HCT116 (cell line): ENCODE measurements around the gene ASB4. TPM values are rescaled to one million over a fixed set of nuclear protein-coding genes. Genes with fewer than 3 reads are reported as not detected.
"Not testable (repeated sequence)": the region's sequence is repeated elsewhere in the genome, so short reads cannot be mapped to it uniquely, and the experiment has no call there.

ENCODE experiments used
- ATAC-seq: fragments of 200-7000 bp; cut with Tn5 transposase; 2 replicates; pipeline ENCODE4 v1.9.1; 2020; ENCODE audit warnings: mild to moderate bottlenecking, moderate library complexity
- BruUV-seq: library from RNA; stranded (reverse); fragments of 400-500 nt; replicated peaks from 2 replicates; lab custom pipeline; 2021; lab: Mats Ljungman, UMichigan
- CTCF ChIA-PET: fragments of 300-600 bp; sonication (Branson Sonifier 250); formaldehyde crosslinking; loops from one replicate; lab custom pipeline; 2021; ENCODE audit warnings: antibody characterized with exemption; lab: Charles Lee
- POLR2A ChIA-PET: fragments of 300-600, 350-600 bp; sonication (Branson Sonifier 250); formaldehyde crosslinking; loops from one replicate; lab custom pipeline; 2021; ENCODE audit warnings: antibody characterized with exemption; lab: Charles Lee
- RAD21 ChIA-PET, 2 experiments: fragments of 300-600 bp; sonication (Branson Sonifier 250); formaldehyde crosslinking; loops; one replicate each; lab custom pipeline; 2023; ENCODE audit warnings: low total read pairs in 2 of 2; ENCODE audit not compliant: uncharacterized antibody in 2 of 2, unreplicated experiment in 2 of 2, low non-redundant PET in 1 of 2; lab: Charles Lee
- DNase-seq: peaks from one replicate; pipeline ENCODE4 v3.0.0-alpha.2; 2010; ENCODE audit warnings: low read depth, low spot score
- H2AFZ ChIP-seq: fragments of 200-600 bp; shearing (Covaris generic), sonication (generic); 2 replicates; pipeline ENCODE4 v1.6.1; 2017; ENCODE audit warnings: low read depth, mixed run types, mixed read lengths, antibody characterized with exemption, low read length; ENCODE audit not compliant: poor library complexity, severe bottlenecking
- H3K27ac ChIP-seq: 2 replicates; pipeline ENCODE4 v1.5.1; 2012; ENCODE audit warnings: low read depth, low read length
- H3K27me3 ChIP-seq: fragments of 200-600 bp; sonication (generic); 2 replicates; pipeline ENCODE4 v1.6.1; 2016; ENCODE audit warnings: mixed run types, low read length, mixed read lengths; ENCODE audit not compliant: insufficient read depth
- H3K36me3 ChIP-seq, 2 experiments: fragments of 200-500 bp in 1 of 2; fragments of 200-600 bp in 1 of 2; sonication (Bioruptor generic) in 1 of 2; sonication (generic) in 1 of 2; 2 replicates each; pipeline versions ENCODE4 v1.5.1 to v1.6.1; 2014 to 2016; ENCODE audit warnings: low read length in 2 of 2, inconsistent platforms in 1 of 2, mixed read lengths in 1 of 2, mixed run types in 1 of 2; ENCODE audit not compliant: insufficient read depth in 2 of 2, control insufficient read depth in 1 of 2
- H3K4me1 ChIP-seq, 2 experiments: fragments of 200-600 bp in 1 of 2; sonication (generic) in 1 of 2; 2 replicates each; pipeline versions ENCODE4 v1.5.1 to v1.6.1; 2012 to 2017; ENCODE audit warnings: low read length in 2 of 2, inconsistent platforms in 1 of 2, mild to moderate bottlenecking in 1 of 2, mixed read lengths in 1 of 2, mixed run types in 1 of 2, moderate library complexity in 1 of 2; ENCODE audit not compliant: insufficient read depth in 2 of 2, control insufficient read depth in 1 of 2
- H3K4me2 ChIP-seq: fragments of 200-600 bp; sonication (generic); 2 replicates; pipeline ENCODE4 v1.6.1; 2017; ENCODE audit warnings: mixed run types, low read length, mixed read lengths
- H3K4me3 ChIP-seq, 2 experiments: fragments of 200-600 bp in 1 of 2; sonication (generic) in 1 of 2; replicated peaks in 1 of 2; 2 replicates each; pipeline ENCODE4 v1.5.1; 2011 to 2016; ENCODE audit warnings: low read length in 2 of 2, control low read depth in 1 of 2, low read depth in 1 of 2, mild to moderate bottlenecking in 1 of 2, mixed read lengths in 1 of 2, mixed run types in 1 of 2
- H3K79me2 ChIP-seq: fragments of 200-600 bp; sonication (generic); 2 replicates; pipeline ENCODE4 v1.6.1; 2017; ENCODE audit warnings: mild to moderate bottlenecking, mixed run types, low read length, moderate library complexity, mixed read lengths; ENCODE audit not compliant: insufficient read depth
- H3K9ac ChIP-seq: fragments of 200-600 bp; sonication (generic); 2 replicates; pipeline ENCODE4 v1.6.1; 2016; ENCODE audit warnings: low read length, mixed read lengths
- H3K9me2 ChIP-seq: fragments of 200-600 bp; sonication (generic), shearing (Covaris generic); 2 replicates; pipeline ENCODE4 v1.6.1; 2017; ENCODE audit warnings: mixed run types, mild to moderate bottlenecking, moderate library complexity; ENCODE audit not compliant: insufficient read depth
- H3K9me3 ChIP-seq, 2 experiments: fragments of 200-500 bp in 1 of 2; fragments of 200-600 bp in 1 of 2; sonication (Bioruptor generic) in 1 of 2; sonication (generic) in 1 of 2; 2 replicates each; pipeline ENCODE4 v1.6.1; 2014 to 2017; ENCODE audit warnings: low read length in 2 of 2, mixed read lengths in 2 of 2, inconsistent platforms in 1 of 2, low read depth in 1 of 2, mild to moderate bottlenecking in 1 of 2, mixed run types in 1 of 2, moderate library complexity in 1 of 2; ENCODE audit not compliant: control insufficient read depth in 1 of 2, insufficient read depth in 1 of 2
- H4K20me1 ChIP-seq: fragments of 200-600 bp; sonication (generic), shearing (Covaris generic); 2 replicates; pipeline ENCODE4 v1.6.1; 2017; ENCODE audit warnings: mixed run types, mild to moderate bottlenecking, moderate library complexity; ENCODE audit not compliant: insufficient read depth
- CBX3 ChIP-seq: IDR thresholded peaks from 2 replicates; pipeline ENCODE4 v1.6.1; 2012; ENCODE audit warnings: low read depth
- JUND ChIP-seq: IDR thresholded peaks from 2 replicates; pipeline ENCODE4 v1.6.1; 2012
- POLR2A ChIP-seq: IDR thresholded peaks from 2 replicates; pipeline ENCODE4 v1.7.0; 2011; ENCODE audit warnings: borderline replicate concordance; ENCODE audit not compliant: insufficient read depth, insufficient read length; ENCODE audit errors: extremely low read depth
- RAD21 ChIP-seq: IDR thresholded peaks from 2 replicates; pipeline ENCODE4 v1.6.1; 2012; ENCODE audit warnings: low read depth, mild to moderate bottlenecking
- intact Hi-C: fragments of 100-400 bp; cut with micrococcal nuclease; formaldehyde crosslinking; loops from 2 replicates; pipeline ENCODE4 v1.10.0; 2022
- total RNA-seq: library from RNA; stranded (reverse); gene quantifications from one replicate; pipeline ENCODE4 v1.2.1, GENCODE V29; 2021; ENCODE audit not compliant: unreplicated experiment

Gene ASB4
- total RNA-seq, 1 experiment from 2014 or later, result 0.12 TPM

- H3K9me3 ChIP-seq, result no peaks in the 10 kb centered on the region
- no peak overlapping the region for H3K4me2 ChIP-seq
- no peaks in the 10 kb centered on the region for H3K36me3 ChIP-seq
- BruUV-seq, result no TSS peak
- H3K79me2 ChIP-seq, result no peaks in the 10 kb centered on the region
- no peak overlapping the region for H3K4me3 ChIP-seq
- H3K4me1 ChIP-seq, result peaks cover 24 to 27% of the 10 kb centered on the region in 2 experiments; a peak in 3 of 4 replicates
- peaks cover 4% of the 10 kb centered on the region; the same call in 1 of the 2 replicates for H3K27me3 ChIP-seq
- intact Hi-C loops, result no loop called here
- RAD21 ChIA-PET, result no interaction called here
- H3K27ac ChIP-seq, result no peak overlapping the region
- no peaks in the 10 kb centered on the region for H4K20me1 ChIP-seq
- no peak for DNase-seq
- TF ChIP-seq RAD21 (no peak), POLR2A (no peak), JUND (no peak), CBX3 (no peak)
- no peak overlapping the region for H2AFZ ChIP-seq
- H3K9ac ChIP-seq, result no peak overlapping the region
- no peaks in the 10 kb centered on the region for H3K9me2 ChIP-seq
- CTCF ChIA-PET, result interaction anchor here (1.6 to 3.0 kb wide), 2 partner anchors 8 to 27 kb away, joined by 3 to 13 read pairs; no protein-coding TSS in a partner anchor
- POLR2A ChIA-PET, result no interaction called here
- ATAC-seq, result no peak
Measured at GRCh38 chr7:95503271-95504131, 17.8 kb downstream of the ASB4 start.

DNA sequence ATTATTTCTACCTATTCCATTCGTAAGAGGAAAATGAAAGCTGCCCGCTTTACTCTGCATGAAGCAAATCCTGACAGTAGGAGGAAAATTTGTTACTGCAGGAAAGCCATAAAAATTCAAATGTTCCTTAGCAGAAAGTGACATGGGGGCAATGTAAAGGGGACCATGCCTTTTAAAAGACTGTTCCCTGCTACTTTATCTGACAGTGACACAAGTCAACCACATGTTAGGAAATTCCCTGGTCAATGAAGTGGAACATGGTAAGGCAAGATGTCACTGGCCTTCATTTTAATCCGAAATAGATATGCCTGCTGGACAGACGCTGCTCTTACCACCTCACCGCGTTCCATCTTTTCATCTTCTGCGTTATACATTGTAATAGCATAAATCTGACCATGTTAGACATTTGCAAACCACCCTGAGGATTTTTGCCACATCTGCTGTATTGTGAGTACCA is 18.4 kb downstream of the ASB4 start:
- H3K27ac ChIP-seq, POLR2A ChIA-PET, H3K36me3 ChIP-seq, RAD21 ChIA-PET, H3K9me3 ChIP-seq, DNase-seq, H3K27me3 ChIP-seq, H3K9ac ChIP-seq, BruUV-seq, H3K4me3 ChIP-seq, H3K9me2 ChIP-seq, ATAC-seq, H2AFZ ChIP-seq, H3K79me2 ChIP-seq, H4K20me1 ChIP-seq, intact Hi-C loops, H3K4me2 ChIP-seq: not testable (repeated sequence)
- CTCF ChIA-PET, result interaction anchor here (1.6 to 3.0 kb wide), 2 partner anchors 8 to 28 kb away, joined by 3 to 13 read pairs; no protein-coding TSS in a partner anchor
- peaks cover 24 to 26% of the 10 kb centered on the region in 2 experiments; a peak in 3 of 4 replicates for H3K4me1 ChIP-seq
